GM12891 (cell line): ENCODE measurements around the gene ATAD3A.
"Not testable (repeated sequence)": the region's sequence is repeated elsewhere in the genome, so short reads cannot be mapped to it uniquely, and the experiment has no call there.

Source experiments
- DNase-seq: peaks from one replicate; pipeline ENCODE4 v3.0.0; 2011; ENCODE audit warnings: low spot score; ENCODE audit not compliant: insufficient read length
- FAIRE-seq: peaks from 2 replicates; lab custom pipeline; 2011; peaks lifted over from hg19 to GRCh38; lab: Jason Lieb, UNC
- PAX5 ChIP-seq: IDR thresholded peaks from 2 replicates; pipeline ENCODE4 v1.6.1; 2011; ENCODE audit warnings: low read length, moderate library complexity, mild to moderate bottlenecking; ENCODE audit not compliant: insufficient read depth, severe bottlenecking
- POLR2A ChIP-seq: IDR thresholded peaks from 2 replicates; pipeline ENCODE4 v1.6.1; 2011; ENCODE audit warnings: low read depth, low read length, control low read depth
- POLR2AphosphoS5 ChIP-seq: IDR thresholded peaks from 2 replicates; pipeline ENCODE4 v1.6.1; 2011; ENCODE audit warnings: low read depth, low read length, control low read depth
- POU2F2 ChIP-seq: IDR thresholded peaks from 2 replicates; pipeline ENCODE4 v1.6.1; 2011; ENCODE audit warnings: low read depth, mild to moderate bottlenecking, control low read depth, low read length, moderate library complexity
- SPI1 ChIP-seq: IDR thresholded peaks from 2 replicates; pipeline ENCODE4 v1.6.1; 2011; ENCODE audit warnings: low read depth, low read length, control low read depth
- TAF1 ChIP-seq: IDR thresholded peaks from 2 replicates; pipeline ENCODE4 v1.6.1; 2011; ENCODE audit warnings: low read depth, low read length, control low read depth

The ATAD3A gene

GRCh38 chr1:1517973-1518620, 6.1 kb downstream of the ATAD3A start:
- TF ChIP-seq POLR2A (no peak), POU2F2 (no peak), TAF1 (no peak), POLR2AphosphoS5 (no peak), PAX5 (no peak), SPI1 (no peak)
- DNase-seq (no peak), FAIRE-seq (no peak)

GRCh38 chr1:1518621-1519007, 6.7 kb downstream of the ATAD3A start:
- not testable (repeated sequence) for FAIRE-seq

GRCh38 chr1:1519805-1520505, 8.0 kb downstream of the ATAD3A start:
- not testable (repeated sequence) for DNase-seq, FAIRE-seq

More at GRCh38 chr1:1518621-1519007, 6.7 kb downstream of the ATAD3A start:
- DNase-seq: not testable (repeated sequence)

DNA sequence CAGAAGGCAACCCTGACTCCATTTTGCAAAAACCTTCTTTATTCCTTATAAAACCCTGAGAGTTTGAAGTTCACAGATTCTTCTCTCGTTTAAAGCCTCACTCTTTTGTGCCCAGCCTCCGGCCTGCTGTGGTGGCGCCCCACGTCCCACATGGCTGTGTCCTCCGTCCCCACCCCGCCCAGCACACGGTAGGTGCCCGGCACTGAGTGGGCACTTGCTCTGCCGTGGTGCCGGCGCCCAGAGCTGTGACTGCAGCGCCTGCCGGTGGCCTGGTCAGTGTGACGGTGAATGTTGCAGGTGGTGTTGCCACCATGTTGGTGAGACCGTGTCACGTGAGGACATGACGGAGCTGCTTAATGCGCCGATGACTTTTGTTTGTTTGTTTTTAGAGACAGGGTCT, 9.4 kb downstream of the ATAD3A start:
- FAIRE-seq (no peak), DNase-seq (no peak)
- no peak for TF ChIP-seq TAF1
- no peak for TF ChIP-seq POU2F2
- TF ChIP-seq SPI1: no peak
- no peak for TF ChIP-seq POLR2A
- no peak for TF ChIP-seq PAX5
- no peak for TF ChIP-seq POLR2AphosphoS5

DNA sequence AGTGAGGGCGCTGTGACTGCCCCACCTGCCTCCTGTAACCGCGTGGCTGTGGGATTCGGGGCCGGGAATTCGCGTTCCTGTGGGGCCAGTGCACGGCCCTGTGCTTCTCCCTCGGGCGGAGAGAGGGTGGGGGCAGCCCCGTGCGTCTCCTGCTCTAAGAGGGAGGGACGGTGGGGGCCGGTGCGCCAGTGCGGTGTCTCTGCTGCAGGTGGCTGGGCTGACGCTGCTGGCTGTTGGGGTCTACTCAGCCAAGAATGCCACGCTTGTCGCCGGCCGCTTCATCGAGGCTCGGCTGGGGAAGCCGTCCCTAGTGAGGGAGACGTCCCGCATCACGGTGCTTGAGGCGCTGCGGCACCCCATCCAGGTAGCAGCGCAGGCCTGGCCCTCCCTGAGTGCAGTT, 10.6 kb downstream of the ATAD3A start:
- FAIRE-seq, DNase-seq: not testable (repeated sequence)

DNA sequence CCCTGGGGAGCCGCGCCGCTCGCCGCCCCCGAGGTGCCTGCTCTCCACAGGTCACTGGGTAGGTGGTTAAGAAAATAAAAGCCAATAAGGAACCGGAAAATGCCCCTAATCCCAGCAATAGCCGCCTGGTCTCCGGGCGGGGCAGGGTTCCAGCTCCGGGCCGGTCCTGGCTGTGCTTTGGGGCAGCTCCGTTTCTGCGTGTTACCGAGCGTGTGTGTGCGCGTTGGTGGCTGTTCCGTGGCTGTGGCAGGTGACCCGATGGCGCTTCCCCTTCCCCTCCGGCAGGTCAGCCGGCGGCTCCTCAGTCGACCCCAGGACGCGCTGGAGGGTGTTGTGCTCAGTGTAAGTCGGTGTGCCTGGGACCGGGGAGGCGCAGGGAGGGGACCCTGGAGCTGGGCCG, 11.3 kb downstream of the ATAD3A start:
- DNase-seq, FAIRE-seq: not testable (repeated sequence)

GRCh38 chr1:1523651-1524050, 11.7 kb downstream of the ATAD3A start:
- not testable (repeated sequence) for FAIRE-seq, DNase-seq

DNA sequence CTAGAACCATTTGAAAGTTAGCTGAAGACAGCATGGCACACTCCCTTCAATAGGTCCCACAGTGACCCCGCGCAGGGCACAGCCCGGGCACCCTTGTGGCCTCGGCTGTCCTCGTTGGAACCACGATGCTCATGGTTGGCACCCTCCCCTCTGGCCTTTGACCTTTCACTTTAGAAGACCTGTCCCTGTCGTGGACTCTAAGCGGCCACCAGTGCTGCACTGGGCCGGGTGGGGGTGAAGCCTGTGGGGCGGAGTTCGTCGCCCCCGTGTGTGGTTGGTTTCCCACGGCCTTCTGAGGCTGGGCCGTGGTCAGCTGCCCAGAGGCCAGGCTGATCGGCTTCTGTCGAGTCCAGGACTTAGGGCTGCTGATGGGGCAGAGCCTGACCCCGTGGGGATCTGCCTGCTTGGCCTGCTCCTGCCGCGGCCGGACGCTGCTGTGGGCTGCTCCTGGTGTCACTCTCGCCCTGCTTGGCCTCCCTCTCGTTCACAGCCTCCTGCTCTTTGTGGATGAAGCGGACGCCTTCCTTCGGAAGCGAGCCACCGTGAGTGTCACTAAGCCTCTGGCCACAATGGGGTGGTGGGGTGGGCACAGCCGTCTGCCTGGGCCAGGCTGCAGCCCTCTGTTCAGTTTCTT, 12.9 kb downstream of the ATAD3A start:
- DNase-seq, FAIRE-seq: not testable (repeated sequence)

- not testable (repeated sequence) for FAIRE-seq
These were observed 14.5 kb downstream of the ATAD3A start for GRCh38 chr1:1526476-1526875.

DNA sequence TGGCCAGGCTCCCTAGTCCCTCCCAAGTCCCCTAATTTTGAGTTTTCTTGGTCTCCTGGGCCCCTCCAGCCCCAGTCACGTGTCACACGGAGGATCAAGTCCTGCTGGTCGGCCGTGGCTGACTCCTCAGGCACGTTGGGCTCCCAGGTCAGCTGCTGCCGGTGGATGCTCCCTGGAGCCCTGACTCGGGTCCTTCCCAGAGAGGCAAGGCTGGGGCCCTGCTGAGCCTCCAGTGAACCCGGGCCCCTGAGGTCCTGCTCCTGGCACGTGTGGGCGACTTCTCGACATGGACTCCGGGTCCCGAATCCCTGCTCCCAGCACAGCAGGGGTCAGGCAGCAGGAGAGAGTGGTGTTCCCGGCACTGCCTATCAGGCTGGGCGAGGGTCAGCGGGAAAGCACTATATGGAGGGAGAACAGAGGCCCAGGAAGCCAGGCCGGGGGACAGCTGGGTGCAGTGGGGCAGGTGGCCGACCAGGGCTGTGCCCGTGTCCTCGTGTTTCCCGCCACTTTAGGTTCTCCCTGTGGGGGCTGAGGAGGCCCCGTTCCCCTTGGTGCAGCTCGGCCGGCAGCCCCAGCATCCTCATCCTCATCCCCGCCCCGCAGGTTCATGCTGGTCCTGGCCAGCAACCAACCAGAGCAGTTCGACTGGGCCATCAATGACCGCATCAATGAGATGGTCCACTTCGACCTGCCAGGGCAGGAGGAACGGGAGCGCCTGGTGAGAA, 15.3 kb downstream of the ATAD3A start:
- FAIRE-seq (no peak), DNase-seq (peak; percentile 19)
- TF ChIP-seq POU2F2 (no peak), POLR2AphosphoS5 (no peak), PAX5 (no peak), SPI1 (no peak), POLR2A (no peak), TAF1 (no peak)

More at GRCh38 chr1:1526476-1526875, 14.5 kb downstream of the ATAD3A start:
- DNase-seq: not testable (repeated sequence)

- TF ChIP-seq POLR2AphosphoS5 (no peak), POU2F2 (no peak)
- FAIRE-seq (no peak), DNase-seq (peak; percentile 16)
These were observed 16.6 kb downstream of the ATAD3A start for GRCh38 chr1:1528301-1529267.
